ENCODE measurements around the gene ZCCHC14. TPM values are rescaled to one million over a fixed set of nuclear protein-coding genes. Genes with fewer than 3 reads are reported as not detected.
"Not testable (repeated sequence)": the region's sequence is repeated elsewhere in the genome, so short reads cannot be mapped to it uniquely, and the experiment has no call there.

The ZCCHC14 gene
- total RNA-seq, 1 donor from 2014 or later = 28.0 TPM

DNA sequence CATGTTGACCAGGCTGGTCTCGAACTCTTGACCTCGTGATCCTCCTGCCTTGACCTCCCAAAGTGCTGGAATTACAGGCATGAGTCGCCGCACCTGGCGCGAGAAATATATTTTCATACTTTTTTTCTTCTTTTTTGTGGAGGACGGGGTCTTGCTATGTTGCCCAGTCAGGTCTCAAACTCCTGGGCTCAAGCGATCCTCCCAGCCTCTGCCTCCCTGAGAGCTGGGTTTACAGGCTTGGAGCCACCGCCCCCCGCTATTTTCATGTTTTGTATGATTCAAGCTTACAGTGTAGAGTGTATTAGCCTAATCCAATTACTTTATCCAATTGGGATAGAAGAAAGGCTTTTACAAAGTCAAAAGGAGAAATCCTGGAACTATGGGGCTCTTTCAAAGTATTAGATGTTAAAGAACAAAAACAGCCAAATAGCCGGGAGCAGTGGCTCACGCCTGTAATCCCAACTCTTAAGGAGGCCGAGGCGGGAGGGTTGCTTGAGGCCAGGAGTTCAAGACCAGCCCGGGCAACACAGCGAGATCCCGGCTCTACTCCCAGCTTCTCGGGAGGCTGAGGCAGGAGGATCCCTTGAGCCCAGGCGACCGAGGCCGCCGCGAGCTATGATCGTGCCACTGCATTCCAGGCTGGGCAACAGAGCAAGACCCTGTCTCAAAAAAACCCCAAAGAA, 102.0 kb downstream of the ZCCHC14 start:
- H3K27ac Mint-ChIP-seq (ENCODE audit: unreplicated experiment) = peak overlapping the region; percentile 97
- peaks cover 61% of the 10 kb centered on the region for H3K4me1 Mint-ChIP-seq (ENCODE audit: low read depth)
- DNase-seq (ENCODE audit: low spot score) = peak; percentile 58
- TF ChIP-seq, protein P1, sequence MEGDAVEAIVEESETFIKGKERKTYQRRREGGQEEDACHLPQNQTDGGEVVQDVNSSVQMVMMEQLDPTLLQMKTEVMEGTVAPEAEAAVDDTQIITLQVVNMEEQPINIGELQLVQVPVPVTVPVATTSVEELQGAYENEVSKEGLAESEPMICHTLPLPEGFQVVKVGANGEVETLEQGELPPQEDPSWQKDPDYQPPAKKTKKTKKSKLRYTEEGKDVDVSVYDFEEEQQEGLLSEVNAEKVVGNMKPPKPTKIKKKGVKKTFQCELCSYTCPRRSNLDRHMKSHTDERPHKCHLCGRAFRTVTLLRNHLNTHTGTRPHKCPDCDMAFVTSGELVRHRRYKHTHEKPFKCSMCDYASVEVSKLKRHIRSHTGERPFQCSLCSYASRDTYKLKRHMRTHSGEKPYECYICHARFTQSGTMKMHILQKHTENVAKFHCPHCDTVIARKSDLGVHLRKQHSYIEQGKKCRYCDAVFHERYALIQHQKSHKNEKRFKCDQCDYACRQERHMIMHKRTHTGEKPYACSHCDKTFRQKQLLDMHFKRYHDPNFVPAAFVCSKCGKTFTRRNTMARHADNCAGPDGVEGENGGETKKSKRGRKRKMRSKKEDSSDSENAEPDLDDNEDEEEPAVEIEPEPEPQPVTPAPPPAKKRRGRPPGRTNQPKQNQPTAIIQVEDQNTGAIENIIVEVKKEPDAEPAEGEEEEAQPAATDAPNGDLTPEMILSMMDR (IDR thresholded peaks at IDR 0.05) = no peak
- H3K27me3 Mint-ChIP-seq (ENCODE audit: low read depth) = no peaks in the 10 kb centered on the region
- peaks cover 2% of the 10 kb centered on the region for H3K36me3 Mint-ChIP-seq (ENCODE audit: low read depth)
- no peaks in the 10 kb centered on the region for H3K9me3 Mint-ChIP-seq (ENCODE audit: low read depth)
- peak overlapping the region; percentile 77 for H3K4me3 Mint-ChIP-seq (ENCODE audit: unreplicated experiment)

DNA sequence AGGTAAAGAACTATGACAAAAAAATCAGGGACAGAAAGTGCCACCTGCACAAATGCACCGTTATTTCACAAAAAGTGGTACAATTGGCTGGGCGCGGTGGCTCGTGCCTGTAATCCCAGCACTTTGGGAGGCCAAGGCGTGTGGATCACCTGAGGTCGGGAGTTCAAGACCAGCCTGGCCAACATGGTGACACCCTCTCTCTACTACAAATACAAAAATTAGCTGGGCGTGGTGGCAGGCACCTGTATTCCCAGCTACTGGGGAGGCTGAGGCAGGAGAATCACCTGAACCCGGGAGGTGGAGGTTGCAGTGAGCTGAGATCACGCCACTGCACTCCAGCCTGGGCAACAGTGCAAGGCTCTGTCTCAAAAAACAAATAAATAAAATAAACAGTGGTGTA, 102.9 kb downstream of the ZCCHC14 start:
- not testable (repeated sequence) for H3K36me3 Mint-ChIP-seq (ENCODE audit: low read depth); H3K9me3 Mint-ChIP-seq (ENCODE audit: low read depth); H3K27me3 Mint-ChIP-seq (ENCODE audit: low read depth); H3K4me3 Mint-ChIP-seq (ENCODE audit: unreplicated experiment)
- Mint-ChIP-seq H3K27ac (ENCODE audit: unreplicated experiment) (peak overlapping the region; percentile 97), H3K4me1 (ENCODE audit: low read depth) (peaks cover 54% of the 10 kb centered on the region)
- peak; percentile 20 for DNase-seq (ENCODE audit: low spot score)

DNA sequence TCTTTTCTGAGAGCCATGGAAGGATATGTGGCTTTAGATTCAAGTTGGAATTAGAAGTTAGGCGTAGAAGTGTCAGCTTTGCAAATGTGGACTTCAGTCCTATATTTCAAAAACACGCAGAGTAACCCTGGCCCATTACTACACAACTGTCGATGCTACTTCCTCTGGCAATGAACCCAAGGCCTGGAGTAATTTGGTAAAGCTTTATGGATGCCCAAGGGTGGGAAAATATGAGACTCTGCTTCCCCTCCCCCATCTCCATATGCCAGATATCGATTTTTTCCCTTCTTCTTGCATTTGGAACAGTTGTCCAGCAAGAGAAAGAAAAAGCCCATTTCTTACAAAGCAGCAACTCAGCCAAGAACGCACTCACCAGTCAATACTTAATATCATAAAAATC, 103.6 kb downstream of the ZCCHC14 start:
- Mint-ChIP-seq H3K4me1 (ENCODE audit: low read depth) (peaks cover 52% of the 10 kb centered on the region), H3K9me3 (ENCODE audit: low read depth) (no peaks in the 10 kb centered on the region), H3K27ac (ENCODE audit: unreplicated experiment) (peak overlapping the region; percentile 97), H3K27me3 (ENCODE audit: low read depth) (no peaks in the 10 kb centered on the region), H3K4me3 (ENCODE audit: unreplicated experiment) (no peak overlapping the region), H3K36me3 (ENCODE audit: low read depth) (no peaks in the 10 kb centered on the region)
- TF ChIP-seq, protein P1 (IDR thresholded peaks at IDR 0.05) = no peak
- DNase-seq (ENCODE audit: low spot score) = no peak

DNA sequence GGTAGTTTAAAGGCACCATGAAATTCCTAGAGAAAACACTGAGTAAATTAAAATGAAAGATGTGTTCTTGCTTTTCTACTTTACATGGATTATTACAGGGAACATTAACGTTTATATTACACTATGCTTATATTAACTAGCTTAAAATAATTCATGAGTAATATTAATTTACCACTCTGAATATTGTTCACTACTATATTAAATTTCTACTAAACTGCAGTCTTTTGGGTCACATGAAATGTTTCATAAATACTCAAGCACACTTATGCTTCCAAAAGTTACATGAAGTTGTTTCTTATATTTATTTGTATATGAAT, 104.0 kb downstream of the ZCCHC14 start:
- no peaks in the 10 kb centered on the region for H3K27me3 Mint-ChIP-seq (ENCODE audit: low read depth)
- peaks cover 47% of the 10 kb centered on the region for H3K4me1 Mint-ChIP-seq (ENCODE audit: low read depth)
- no peaks in the 10 kb centered on the region for H3K36me3 Mint-ChIP-seq (ENCODE audit: low read depth)
- peak overlapping the region; percentile 35 for H3K4me3 Mint-ChIP-seq (ENCODE audit: unreplicated experiment)
- TF ChIP-seq, protein P1 (IDR thresholded peaks at IDR 0.05) = no peak
- no peaks in the 10 kb centered on the region for H3K9me3 Mint-ChIP-seq (ENCODE audit: low read depth)
- no peak for DNase-seq (ENCODE audit: low spot score)
- peak overlapping the region; percentile 99 for H3K27ac Mint-ChIP-seq (ENCODE audit: unreplicated experiment)

DNA sequence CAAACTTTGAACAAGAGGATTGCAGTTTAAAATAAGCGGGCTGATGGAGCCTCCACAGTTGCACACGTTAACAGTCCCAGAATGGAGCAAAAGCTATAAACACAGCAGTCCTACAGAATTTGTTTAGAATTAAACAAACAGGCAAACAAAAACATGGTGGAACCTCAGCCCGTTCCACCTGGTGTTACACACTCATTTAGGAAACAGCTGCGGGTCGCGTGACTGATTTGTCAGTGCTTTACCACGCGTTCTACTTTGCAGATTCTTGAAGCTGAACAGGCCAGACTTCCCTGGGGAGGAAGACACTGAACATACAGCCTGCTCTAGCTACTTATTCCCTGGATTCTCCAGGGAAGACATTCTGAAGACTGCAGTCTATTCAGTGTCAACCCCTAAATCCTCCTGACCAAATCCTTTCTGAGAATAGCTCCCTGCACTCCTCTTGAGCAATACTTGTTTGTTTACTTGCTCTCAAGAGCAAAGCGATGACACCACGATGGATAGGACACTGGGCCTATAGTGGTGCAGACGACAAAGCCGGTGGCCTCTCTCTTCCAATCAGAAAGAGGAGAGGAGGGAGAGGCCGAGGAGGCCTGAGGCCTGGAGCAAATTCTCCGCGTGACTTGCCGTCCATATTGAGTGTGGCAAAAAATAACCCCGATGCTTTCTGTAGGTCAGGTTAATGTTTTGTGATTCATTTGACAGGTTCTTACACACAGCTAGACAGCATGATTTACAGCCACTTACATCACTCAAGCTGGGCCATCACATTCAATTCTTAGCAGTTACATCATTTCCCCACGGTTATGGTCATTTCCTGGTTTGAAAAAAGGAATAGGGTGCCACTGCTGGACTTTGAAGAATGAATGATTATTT, 104.6 kb downstream of the ZCCHC14 start:
- peak; percentile 90 for DNase-seq (ENCODE audit: low spot score)
- no peaks in the 10 kb centered on the region for H3K9me3 Mint-ChIP-seq (ENCODE audit: low read depth)
- H3K27me3 Mint-ChIP-seq (ENCODE audit: low read depth) = no peaks in the 10 kb centered on the region
- H3K27ac Mint-ChIP-seq (ENCODE audit: unreplicated experiment) = peak overlapping the region; percentile 99
- H3K4me1 Mint-ChIP-seq (ENCODE audit: low read depth) = peaks cover 41% of the 10 kb centered on the region
- TF ChIP-seq, protein P1 (IDR thresholded peaks at IDR 0.05) = no peak
- peak overlapping the region; percentile 35 for H3K4me3 Mint-ChIP-seq (ENCODE audit: unreplicated experiment)
- H3K36me3 Mint-ChIP-seq (ENCODE audit: low read depth) = no peaks in the 10 kb centered on the region

DNA sequence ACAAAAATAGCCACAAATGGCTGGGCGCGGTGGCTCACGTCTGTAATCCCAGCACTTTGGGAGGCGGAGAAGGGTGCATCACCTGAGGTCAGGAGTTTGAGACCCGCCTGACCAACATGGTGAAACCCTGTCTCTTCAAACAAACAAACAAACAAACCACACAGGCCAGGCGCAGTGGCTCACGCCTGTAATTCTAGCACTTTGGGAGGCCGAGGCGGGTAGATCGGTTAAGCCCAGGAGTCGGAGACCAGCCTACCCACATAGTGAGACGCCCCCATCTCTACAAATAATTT, 108.0 kb downstream of the ZCCHC14 start:
- H3K9me3 Mint-ChIP-seq (ENCODE audit: low read depth); H3K36me3 Mint-ChIP-seq (ENCODE audit: low read depth); H3K27me3 Mint-ChIP-seq (ENCODE audit: low read depth); H3K27ac Mint-ChIP-seq (ENCODE audit: unreplicated experiment): not testable (repeated sequence)
- peak; percentile 34 for DNase-seq (ENCODE audit: low spot score)
- Mint-ChIP-seq H3K4me1 (ENCODE audit: low read depth) (peaks cover 61% of the 10 kb centered on the region), H3K4me3 (ENCODE audit: unreplicated experiment) (peak overlapping the region; percentile 85)
